Panc1 (cell line): Measurements from ENCODE around the gene WNK4.

ENCODE experiments used
- CTCF ChIP-seq: fragments of 450-650 bp; IDR thresholded peaks from 2 replicates; pipeline ENCODE4 v1.5.1; 2017; ENCODE audit warnings: mild to moderate bottlenecking
- POLR2AphosphoS5 ChIP-seq: IDR thresholded peaks from 2 replicates; pipeline ENCODE4 v1.6.1; 2012; ENCODE audit warnings: mild to moderate bottlenecking, low read depth, low read length, moderate library complexity
- REST ChIP-seq, 2 experiments: IDR thresholded peaks; 2 replicates each; pipeline ENCODE4 v1.6.1; 2011 to 2012; ENCODE audit warnings: low read depth in 2 of 2, control low read depth in 1 of 2, low read length in 1 of 2, mild to moderate bottlenecking in 1 of 2, moderate library complexity in 1 of 2; ENCODE audit not compliant: insufficient read depth in 1 of 2

GRCh38 chr17:42814633-42815399 lies 34.4 kb downstream of the WNK4 start:
- TF ChIP-seq CTCF (no peak), POLR2AphosphoS5 (no peak), REST (IDR thresholded peaks at IDR 0.05; ENCODE audit: insufficient read depth in 1 of 2, low read depth in 2 of 2, low read length in 1 of 2) (no peak)
